HCT116 (cell line): Measurements from ENCODE around the gene RGPD6.
"Not testable (repeated sequence)": the region's sequence is repeated elsewhere in the genome, so short reads cannot be mapped to it uniquely, and the experiment has no call there.

Experiments used
- POLR2A ChIP-seq: IDR thresholded peaks from 2 replicates; pipeline ENCODE4 v1.7.0; 2011; ENCODE audit warnings: borderline replicate concordance; ENCODE audit not compliant: insufficient read depth, insufficient read length; ENCODE audit errors: extremely low read depth
- POLR2AphosphoS5 ChIP-seq: IDR thresholded peaks from 2 replicates; pipeline ENCODE4 v1.6.1; 2011; ENCODE audit warnings: mild to moderate bottlenecking, low read depth, low read length, moderate library complexity
- ZFX ChIP-seq: fragments of 450-650 bp; IDR thresholded peaks from 2 replicates; pipeline ENCODE4 v1.6.1; 2017
- TF ChIP-seq, protein P1 (sequence below): IDR thresholded peaks from 2 replicates; pipeline ENCODE4 v1.6.1; 2012
- TF ChIP-seq, protein P2 (sequence below): IDR thresholded peaks from 2 replicates; pipeline ENCODE4 v1.6.1; 2012
- TF ChIP-seq, protein P3 (sequence below), 3 experiments: fragments of 200-600 bp in 1 of 3; sonication (generic) in 1 of 3; IDR thresholded peaks in 2 of 3; conservative IDR thresholded peaks in 1 of 3; 2 replicates each; pipeline ENCODE4 v1.5.1; 2012 to 2017; ENCODE audit warnings: low read depth in 2 of 3, low read length in 2 of 3, antibody characterized with exemption in 1 of 3, borderline replicate concordance in 1 of 3, control low read depth in 1 of 3, mild to moderate bottlenecking in 1 of 3, mixed read lengths in 1 of 3, mixed run types in 1 of 3, moderate library complexity in 1 of 3; ENCODE audit not compliant: insufficient read depth in 1 of 3

DNA sequence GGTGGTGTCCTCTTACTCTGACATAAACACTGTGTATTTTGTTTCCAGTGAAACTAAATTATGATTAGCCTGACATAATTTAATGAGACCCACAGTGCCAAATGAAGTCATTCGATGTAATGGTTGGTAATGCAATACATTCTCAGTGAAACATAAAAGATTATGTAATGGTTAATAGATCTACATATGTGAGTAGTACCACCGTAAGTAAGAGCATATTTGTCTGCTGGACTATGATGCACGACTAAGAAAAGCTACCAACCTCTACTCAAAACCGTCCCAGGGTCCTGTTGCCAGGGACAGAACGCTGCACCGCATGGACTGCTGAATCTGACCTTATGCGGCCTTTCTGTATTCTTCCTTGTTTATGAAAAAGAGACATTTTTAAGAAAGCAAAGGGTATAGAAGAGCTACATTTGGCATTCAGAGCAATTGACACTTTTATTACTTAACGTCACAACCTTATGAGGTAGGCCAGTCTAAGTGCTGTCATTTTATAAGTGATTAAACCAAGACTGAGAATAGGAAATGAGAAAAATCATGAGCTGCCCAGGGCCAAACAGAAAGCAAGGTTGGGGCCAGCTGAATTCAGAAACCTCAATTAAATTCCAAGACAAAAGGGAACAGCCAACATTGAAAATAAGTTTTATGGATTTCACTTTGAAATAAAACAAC is 27.0 kb upstream of the RGPD6 start:
- TF ChIP-seq POLR2AphosphoS5, POLR2A, ZFX: not testable (repeated sequence)
- TF ChIP-seq, protein P1, sequence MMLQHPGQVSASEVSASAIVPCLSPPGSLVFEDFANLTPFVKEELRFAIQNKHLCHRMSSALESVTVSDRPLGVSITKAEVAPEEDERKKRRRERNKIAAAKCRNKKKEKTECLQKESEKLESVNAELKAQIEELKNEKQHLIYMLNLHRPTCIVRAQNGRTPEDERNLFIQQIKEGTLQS = not testable (repeated sequence)
- TF ChIP-seq, protein P2, sequence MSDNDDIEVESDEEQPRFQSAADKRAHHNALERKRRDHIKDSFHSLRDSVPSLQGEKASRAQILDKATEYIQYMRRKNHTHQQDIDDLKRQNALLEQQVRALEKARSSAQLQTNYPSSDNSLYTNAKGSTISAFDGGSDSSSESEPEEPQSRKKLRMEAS = not testable (repeated sequence)
- TF ChIP-seq, protein P3, sequence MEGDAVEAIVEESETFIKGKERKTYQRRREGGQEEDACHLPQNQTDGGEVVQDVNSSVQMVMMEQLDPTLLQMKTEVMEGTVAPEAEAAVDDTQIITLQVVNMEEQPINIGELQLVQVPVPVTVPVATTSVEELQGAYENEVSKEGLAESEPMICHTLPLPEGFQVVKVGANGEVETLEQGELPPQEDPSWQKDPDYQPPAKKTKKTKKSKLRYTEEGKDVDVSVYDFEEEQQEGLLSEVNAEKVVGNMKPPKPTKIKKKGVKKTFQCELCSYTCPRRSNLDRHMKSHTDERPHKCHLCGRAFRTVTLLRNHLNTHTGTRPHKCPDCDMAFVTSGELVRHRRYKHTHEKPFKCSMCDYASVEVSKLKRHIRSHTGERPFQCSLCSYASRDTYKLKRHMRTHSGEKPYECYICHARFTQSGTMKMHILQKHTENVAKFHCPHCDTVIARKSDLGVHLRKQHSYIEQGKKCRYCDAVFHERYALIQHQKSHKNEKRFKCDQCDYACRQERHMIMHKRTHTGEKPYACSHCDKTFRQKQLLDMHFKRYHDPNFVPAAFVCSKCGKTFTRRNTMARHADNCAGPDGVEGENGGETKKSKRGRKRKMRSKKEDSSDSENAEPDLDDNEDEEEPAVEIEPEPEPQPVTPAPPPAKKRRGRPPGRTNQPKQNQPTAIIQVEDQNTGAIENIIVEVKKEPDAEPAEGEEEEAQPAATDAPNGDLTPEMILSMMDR (IDR thresholded peaks at IDR 0.05 in 2 of 3, conservative IDR thresholded peaks at IDR 0.05 in 1 of 3; ENCODE audit: borderline replicate concordance in 1 of 3, insufficient read depth in 1 of 3, low read depth in 2 of 3, low read length in 2 of 3) = not testable (repeated sequence)
